ENCODE measurements around the gene FHDC1.

DNA sequence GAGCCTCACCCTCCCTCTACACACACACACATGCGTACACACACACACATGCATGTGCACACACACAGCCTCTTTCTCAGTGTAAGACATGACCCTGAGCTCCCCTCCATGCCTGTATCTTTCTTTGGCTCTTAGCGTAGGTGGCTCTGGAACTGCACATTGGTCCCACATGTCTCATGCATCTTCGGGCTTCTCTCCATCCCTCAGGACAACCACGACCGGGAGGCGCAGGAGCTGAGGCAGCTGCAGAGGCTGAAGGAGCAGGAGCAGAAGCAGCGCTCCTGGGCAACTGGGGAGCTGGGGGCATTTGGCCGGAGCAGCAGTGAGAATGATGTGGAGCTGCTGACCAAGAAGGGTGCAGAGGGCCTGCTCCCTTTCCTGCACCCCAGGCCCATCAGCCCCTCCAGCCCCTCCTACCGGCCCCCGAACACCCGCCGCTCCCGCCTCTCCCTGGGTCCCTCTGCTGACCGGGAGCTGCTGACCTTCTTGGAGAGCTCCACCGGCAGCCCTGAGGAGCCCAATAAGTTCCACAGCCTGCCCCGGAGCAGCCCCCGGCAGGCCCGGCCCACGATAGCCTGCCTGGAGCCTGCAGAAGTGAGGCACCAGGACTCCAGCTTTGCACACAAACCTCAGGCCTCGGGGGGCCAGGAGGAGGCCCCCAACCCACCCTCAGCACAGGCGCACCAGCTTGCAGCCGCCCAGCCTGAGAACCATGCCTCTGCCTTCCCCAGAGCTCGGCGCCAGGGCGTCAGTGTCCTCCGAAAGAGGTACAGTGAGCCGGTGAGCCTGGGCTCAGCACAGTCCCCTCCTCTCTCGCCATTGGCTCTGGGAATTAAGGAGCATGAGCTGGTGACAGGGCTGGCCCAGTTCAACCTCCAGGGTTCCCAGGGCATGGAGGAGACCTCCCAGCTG is 38.6 kb downstream of the FHDC1 start:
- TF ChIP-seq, protein P1, sequence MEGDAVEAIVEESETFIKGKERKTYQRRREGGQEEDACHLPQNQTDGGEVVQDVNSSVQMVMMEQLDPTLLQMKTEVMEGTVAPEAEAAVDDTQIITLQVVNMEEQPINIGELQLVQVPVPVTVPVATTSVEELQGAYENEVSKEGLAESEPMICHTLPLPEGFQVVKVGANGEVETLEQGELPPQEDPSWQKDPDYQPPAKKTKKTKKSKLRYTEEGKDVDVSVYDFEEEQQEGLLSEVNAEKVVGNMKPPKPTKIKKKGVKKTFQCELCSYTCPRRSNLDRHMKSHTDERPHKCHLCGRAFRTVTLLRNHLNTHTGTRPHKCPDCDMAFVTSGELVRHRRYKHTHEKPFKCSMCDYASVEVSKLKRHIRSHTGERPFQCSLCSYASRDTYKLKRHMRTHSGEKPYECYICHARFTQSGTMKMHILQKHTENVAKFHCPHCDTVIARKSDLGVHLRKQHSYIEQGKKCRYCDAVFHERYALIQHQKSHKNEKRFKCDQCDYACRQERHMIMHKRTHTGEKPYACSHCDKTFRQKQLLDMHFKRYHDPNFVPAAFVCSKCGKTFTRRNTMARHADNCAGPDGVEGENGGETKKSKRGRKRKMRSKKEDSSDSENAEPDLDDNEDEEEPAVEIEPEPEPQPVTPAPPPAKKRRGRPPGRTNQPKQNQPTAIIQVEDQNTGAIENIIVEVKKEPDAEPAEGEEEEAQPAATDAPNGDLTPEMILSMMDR (IDR thresholded peaks at IDR 0.05; ENCODE audit: low read depth, low read length, poor library complexity, severe bottlenecking), result no peak
- TF ChIP-seq EZH2phosphoT487 (IDR thresholded peaks at IDR 0.05; ENCODE audit: borderline replicate concordance, low read length), result no peak
